ENCODE data around the gene SRSF10.
"Not testable (repeated sequence)": the region's sequence is repeated elsewhere in the genome, so short reads cannot be mapped to it uniquely, and the experiment has no call there.

Gene SRSF10

GRCh38 chr1:23963617-23964234, 16.4 kb downstream of the SRSF10 start:
- DNase-seq (ENCODE audit: low read depth, low spot score) = no peak
- H3K36me3 ChIP-seq (ENCODE audit: insufficient read depth, insufficient read length, low read length) = peaks cover 61% of the 10 kb centered on the region
- no peak overlapping the region for H3K9ac ChIP-seq (ENCODE audit: insufficient read length, low read depth)
- TF ChIP-seq ZNF274 (IDR thresholded peaks at IDR 0.05; ENCODE audit: low read depth, low read length) (no peak), YY1 (IDR thresholded peaks at IDR 0.05; ENCODE audit: insufficient read depth, insufficient read length) (no peak), SUZ12 (IDR thresholded peaks at IDR 0.05; ENCODE audit: extremely low read depth, insufficient read depth, insufficient read length) (no peak)
- H3K27me3 ChIP-seq (ENCODE audit: insufficient read depth, insufficient read length) = no peaks in the 10 kb centered on the region
- no peaks in the 10 kb centered on the region for H3K9me3 ChIP-seq (ENCODE audit: insufficient read depth, low read length)
- no peak overlapping the region for H3K4me3 ChIP-seq (ENCODE audit: insufficient read length, low read depth)
- no peaks in the 10 kb centered on the region for H3K4me1 ChIP-seq (ENCODE audit: insufficient read depth, insufficient read length)

GRCh38 chr1:23960291-23961020, 19.7 kb downstream of the SRSF10 start:
- no peaks in the 10 kb centered on the region for H3K4me1 ChIP-seq (ENCODE audit: insufficient read depth, insufficient read length)
- H3K27me3 ChIP-seq (ENCODE audit: insufficient read depth, insufficient read length) = no peaks in the 10 kb centered on the region
- peaks cover 30% of the 10 kb centered on the region for H3K36me3 ChIP-seq (ENCODE audit: insufficient read depth, insufficient read length, low read length)
- TF ChIP-seq YY1 (IDR thresholded peaks at IDR 0.05; ENCODE audit: insufficient read depth, insufficient read length) (no peak), ZNF274 (IDR thresholded peaks at IDR 0.05; ENCODE audit: low read depth, low read length) (no peak), SUZ12 (IDR thresholded peaks at IDR 0.05; ENCODE audit: extremely low read depth, insufficient read depth, insufficient read length) (no peak)
- no peak for DNase-seq (ENCODE audit: low read depth, low spot score)
- H3K4me3 ChIP-seq (ENCODE audit: insufficient read length, low read depth) = peak overlapping the region; percentile 88
- no peaks in the 10 kb centered on the region for H3K9me3 ChIP-seq (ENCODE audit: insufficient read depth, low read length)
- H3K9ac ChIP-seq (ENCODE audit: insufficient read length, low read depth) = peak overlapping the region; percentile 97

- Histone ChIP-seq H3K27me3 (ENCODE audit: insufficient read depth, insufficient read length) (no peaks in the 10 kb centered on the region), H3K9ac (ENCODE audit: insufficient read length, low read depth) (peak within 1 kb of the TSS; percentile 97), H3K9me3 (ENCODE audit: insufficient read depth, low read length) (no peaks in the 10 kb centered on the region), H3K36me3 (ENCODE audit: insufficient read depth, insufficient read length, low read length) (peaks cover 25% of the 10 kb centered on the region), H3K4me3 (ENCODE audit: insufficient read length, low read depth) (peak within 1 kb of the TSS; percentile 88), H3K4me1 (ENCODE audit: insufficient read depth, insufficient read length) (peaks cover 4% of the 10 kb centered on the region)
- TF ChIP-seq SUZ12 (IDR thresholded peaks at IDR 0.05; ENCODE audit: extremely low read depth, insufficient read depth, insufficient read length) = no peak
- no peak for TF ChIP-seq ZNF274 (IDR thresholded peaks at IDR 0.05; ENCODE audit: low read depth, low read length)
- peak; percentile 89 for TF ChIP-seq YY1 (IDR thresholded peaks at IDR 0.05; ENCODE audit: insufficient read depth, insufficient read length)
- peak; percentile 95 for DNase-seq (ENCODE audit: low read depth, low spot score)
These were observed 20.5 kb downstream of the SRSF10 start, which contains the start of gene PNRC2 for GRCh38 chr1:23959461-23960290. TSS of gene PNRC2 (plus strand) at chr1:23959828. CDS start at chr1:23961458, 1,630 bp downstream.

- peaks cover 4% of the 10 kb centered on the region for H3K4me1 ChIP-seq (ENCODE audit: insufficient read depth, insufficient read length)
- peak; percentile 80 for DNase-seq (ENCODE audit: low read depth, low spot score)
- H3K9ac ChIP-seq (ENCODE audit: insufficient read length, low read depth) = peak overlapping the region; percentile 94
- H3K9me3 ChIP-seq (ENCODE audit: insufficient read depth, low read length) = no peaks in the 10 kb centered on the region
- peaks cover 21% of the 10 kb centered on the region for H3K36me3 ChIP-seq (ENCODE audit: insufficient read depth, insufficient read length, low read length)
- TF ChIP-seq SUZ12 (IDR thresholded peaks at IDR 0.05; ENCODE audit: extremely low read depth, insufficient read depth, insufficient read length) (no peak), ZNF274 (IDR thresholded peaks at IDR 0.05; ENCODE audit: low read depth, low read length) (no peak), YY1 (IDR thresholded peaks at IDR 0.05; ENCODE audit: insufficient read depth, insufficient read length) (no peak)
- peak overlapping the region; percentile 88 for H3K4me3 ChIP-seq (ENCODE audit: insufficient read length, low read depth)
- H3K27me3 ChIP-seq (ENCODE audit: insufficient read depth, insufficient read length) = no peaks in the 10 kb centered on the region
These were observed 21.2 kb downstream of the SRSF10 start for GRCh38 chr1:23958810-23959460.

GRCh38 chr1:23958040-23958809, 21.9 kb downstream of the SRSF10 start:
- H3K4me1 ChIP-seq (ENCODE audit: insufficient read depth, insufficient read length); H3K9me3 ChIP-seq (ENCODE audit: insufficient read depth, low read length); DNase-seq (ENCODE audit: low read depth, low spot score); H3K27me3 ChIP-seq (ENCODE audit: insufficient read depth, insufficient read length): not testable (repeated sequence)
- peak overlapping the region; percentile 88 for H3K4me3 ChIP-seq (ENCODE audit: insufficient read length, low read depth)
- H3K9ac ChIP-seq (ENCODE audit: insufficient read length, low read depth) = peak overlapping the region; percentile 94
- H3K36me3 ChIP-seq (ENCODE audit: insufficient read depth, insufficient read length, low read length) = peaks cover 14% of the 10 kb centered on the region

- Histone ChIP-seq H3K4me1 (ENCODE audit: insufficient read depth, insufficient read length) (peaks cover 4% of the 10 kb centered on the region), H3K27me3 (ENCODE audit: insufficient read depth, insufficient read length) (no peaks in the 10 kb centered on the region), H3K4me3 (ENCODE audit: insufficient read length, low read depth) (no peak overlapping the region), H3K9ac (ENCODE audit: insufficient read length, low read depth) (no peak overlapping the region), H3K9me3 (ENCODE audit: insufficient read depth, low read length) (no peaks in the 10 kb centered on the region), H3K36me3 (ENCODE audit: insufficient read depth, insufficient read length, low read length) (peaks cover 12% of the 10 kb centered on the region)
- TF ChIP-seq YY1 (IDR thresholded peaks at IDR 0.05; ENCODE audit: insufficient read depth, insufficient read length) (no peak), ZNF274 (IDR thresholded peaks at IDR 0.05; ENCODE audit: low read depth, low read length) (no peak), SUZ12 (IDR thresholded peaks at IDR 0.05; ENCODE audit: extremely low read depth, insufficient read depth, insufficient read length) (no peak)
- no peak for DNase-seq (ENCODE audit: low read depth, low spot score)
These were observed 23.0 kb downstream of the SRSF10 start for GRCh38 chr1:23957096-23957495.
